ENCODE data around the gene NEK8.

GRCh38 chr17:28714281-28714680 is 14.3 kb upstream of the NEK8 start:
- TF ChIP-seq PRPF4 (IDR thresholded peaks at IDR 0.05; ENCODE audit: insufficient read depth, low read depth, low read length, poor library complexity, severe bottlenecking) (no peak), ZNF311 (CRISPR knock-in tag; IDR thresholded peaks at IDR 0.05) (no peak), KDM2B (CRISPR knock-in tag; IDR thresholded peaks at IDR 0.05) (no peak), RFX5 (IDR thresholded peaks at IDR 0.05; ENCODE audit: low read depth, low read length) (no peak)

Measured in K562 (cell line).